NT2/D1 (cell line): Measurements from ENCODE around the gene CD3G.
"Not testable (repeated sequence)": the region's sequence is repeated elsewhere in the genome, so short reads cannot be mapped to it uniquely, and the experiment has no call there.

Source experiments
- DNase-seq: peaks from one replicate; pipeline ENCODE4 v3.0.0-alpha.2; 2011; ENCODE audit warnings: low read depth, low spot score
- H3K27me3 ChIP-seq: 2 replicates; pipeline ENCODE4 v1.6.0; 2011; ENCODE audit warnings: mild to moderate bottlenecking; ENCODE audit not compliant: insufficient read length, insufficient read depth
- H3K36me3 ChIP-seq: 2 replicates; pipeline ENCODE4 v1.6.1; 2011; ENCODE audit warnings: mild to moderate bottlenecking, low read length, mixed read lengths; ENCODE audit not compliant: insufficient read depth, insufficient read length
- H3K4me1 ChIP-seq: 2 replicates; pipeline ENCODE4 v1.5.1; 2011; ENCODE audit not compliant: insufficient read depth, insufficient read length
- H3K4me3 ChIP-seq: 2 replicates; pipeline ENCODE4 v1.5.1; 2011; ENCODE audit warnings: low read depth; ENCODE audit not compliant: insufficient read length
- H3K9ac ChIP-seq: 2 replicates; pipeline ENCODE4 v1.6.0; 2011; ENCODE audit warnings: low read depth; ENCODE audit not compliant: insufficient read length
- H3K9me3 ChIP-seq: 2 replicates; pipeline ENCODE4 v1.5.1; 2011; ENCODE audit warnings: mild to moderate bottlenecking, low read length; ENCODE audit not compliant: insufficient read depth
- SUZ12 ChIP-seq: IDR thresholded peaks from 2 replicates; pipeline ENCODE4 v1.6.1; 2011; ENCODE audit not compliant: insufficient read length, insufficient read depth; ENCODE audit errors: extremely low read depth
- YY1 ChIP-seq: IDR thresholded peaks from 2 replicates; pipeline ENCODE4 v1.6.1; 2011; ENCODE audit not compliant: insufficient read length, insufficient read depth
- ZNF274 ChIP-seq: IDR thresholded peaks from 2 replicates; pipeline ENCODE4 v1.6.1; 2011; ENCODE audit warnings: mild to moderate bottlenecking, low read depth, low read length

Gene CD3G

GRCh38 chr11:118401880-118402590 is 57.9 kb downstream of the CD3G start:
- Histone ChIP-seq H3K9me3 (no peaks in the 10 kb centered on the region), H3K9ac (peak overlapping the region; percentile 94), H3K27me3 (no peaks in the 10 kb centered on the region), H3K36me3 (peaks cover 37% of the 10 kb centered on the region), H3K4me3 (peak overlapping the region; percentile 71), H3K4me1 (no peaks in the 10 kb centered on the region)
- no peak for DNase-seq
- no peak for TF ChIP-seq SUZ12
- TF ChIP-seq ZNF274 = no peak
- TF ChIP-seq YY1 = no peak

- H3K36me3 ChIP-seq = peaks cover 43% of the 10 kb centered on the region
- H3K4me1 ChIP-seq, DNase-seq, H3K9me3 ChIP-seq, H3K27me3 ChIP-seq: not testable (repeated sequence)
- peak overlapping the region; percentile 94 for H3K9ac ChIP-seq
- peak overlapping the region; percentile 71 for H3K4me3 ChIP-seq
Measured at GRCh38 chr11:118402594-118402993, 58.5 kb downstream of the CD3G start.
